A673 (cell line): ENCODE data around the gene TMSB4X. TPM values are rescaled to one million over a fixed set of nuclear protein-coding genes. Genes with fewer than 3 reads are reported as not detected.
"Not testable (repeated sequence)": the region's sequence is repeated elsewhere in the genome, so short reads cannot be mapped to it uniquely, and the experiment has no call there.

Experiments used
- BruUV-seq: library from RNA; stranded (reverse); fragments of 400-500 nt; replicated peaks from 2 replicates; lab custom pipeline; 2021; lab: Mats Ljungman, UMichigan
- CTCF ChIA-PET: fragments of 300-600 bp; sonication (Branson Sonifier 250); formaldehyde crosslinking; loops from one replicate; lab custom pipeline; 2022; ENCODE audit warnings: antibody characterized with exemption; lab: Charles Lee
- POLR2A ChIA-PET: fragments of 300-600 bp; sonication (Branson Sonifier 250); formaldehyde crosslinking; loops from one replicate; lab custom pipeline; 2022; ENCODE audit warnings: antibody characterized with exemption; ENCODE audit not compliant: low non-redundant PET; lab: Charles Lee
- DNase-seq: peaks from one replicate; pipeline ENCODE4 v3.0.0-alpha.2; 2015; ENCODE audit warnings: low spot score
- H3K27ac ChIP-seq: fragments of 200-600 bp; sonication (generic); 2 replicates; pipeline ENCODE4 v1.5.1; 2016; ENCODE audit warnings: mixed run types, low read depth, mild to moderate bottlenecking, mixed read lengths, antibody characterized with exemption, low read length; ENCODE audit not compliant: poor library complexity, severe bottlenecking
- H3K27me3 ChIP-seq: fragments of 200-600 bp; sonication (generic); replicated peaks from 2 replicates; pipeline ENCODE4 v1.6.1; 2017; ENCODE audit warnings: mixed run types, low read depth, mild to moderate bottlenecking, mixed read lengths, antibody characterized with exemption, low read length; ENCODE audit not compliant: insufficient read depth, poor library complexity
- H3K36me3 ChIP-seq: fragments of 200-600 bp; sonication (generic); 2 replicates; pipeline ENCODE4 v1.6.1; 2016; ENCODE audit warnings: mixed run types, mild to moderate bottlenecking, mixed read lengths, antibody characterized with exemption, low read length; ENCODE audit not compliant: insufficient read depth, poor library complexity, severe bottlenecking
- H3K4me1 ChIP-seq: fragments of 200-600 bp; sonication (generic); 2 replicates; pipeline ENCODE4 v1.6.1; 2017; ENCODE audit warnings: mixed run types, mild to moderate bottlenecking, mixed read lengths, antibody characterized with exemption, low read length; ENCODE audit not compliant: insufficient read depth, poor library complexity, severe bottlenecking
- H3K4me3 ChIP-seq: fragments of 200-600 bp; sonication (generic); 2 replicates; pipeline ENCODE4 v1.5.1; 2016; ENCODE audit warnings: low read depth, mixed run types, mild to moderate bottlenecking, mixed read lengths, low read length; ENCODE audit not compliant: poor library complexity, severe bottlenecking
- H3K9me3 ChIP-seq: fragments of 200-600 bp; sonication (generic); 2 replicates; pipeline ENCODE4 v1.6.1; 2016; ENCODE audit warnings: mixed run types, low read depth, mild to moderate bottlenecking, mixed read lengths, antibody characterized with exemption, low read length; ENCODE audit not compliant: poor library complexity, severe bottlenecking
- CTCF ChIP-seq: fragments of 300-800, 200-600 bp; sonication (generic); conservative IDR thresholded peaks from 2 replicates; pipeline ENCODE4 v1.5.1; 2017; ENCODE audit warnings: low read depth, mild to moderate bottlenecking, antibody characterized with exemption, low read length, moderate library complexity, mixed read lengths
- EZH2 ChIP-seq: fragments of 200-600 bp; sonication (generic); IDR thresholded peaks from 2 replicates; pipeline ENCODE4 v1.6.1; 2017; ENCODE audit warnings: borderline replicate concordance, low read depth, mild to moderate bottlenecking, mixed read lengths, antibody characterized with exemption, low read length; ENCODE audit not compliant: poor library complexity, severe bottlenecking
- intact Hi-C: fragments of 100-400 bp; cut with micrococcal nuclease; formaldehyde crosslinking; loops from one replicate; pipeline ENCODE4 v1.10.0; 2022; ENCODE audit not compliant: unreplicated experiment
- total RNA-seq: library from RNA; stranded (reverse); gene quantifications from 2 replicates; pipeline ENCODE4 v1.2.3, GENCODE V29; 2021

Gene TMSB4X
- total RNA-seq, 1 experiment from 2014 or later = 1,093 TPM

GRCh38 chrX:13014111-13015096, 39.5 kb downstream of the TMSB4X start:
- no peak overlapping the region for H3K27ac ChIP-seq
- DNase-seq = no peak
- no TSS peak for BruUV-seq

GRCh38 chrX:13015536-13016236, 40.8 kb downstream of the TMSB4X start:
- Histone ChIP-seq H3K4me3 (no peak overlapping the region), H3K27ac (no peak overlapping the region), H3K9me3 (no peaks in the 10 kb centered on the region), H3K36me3 (no peaks in the 10 kb centered on the region), H3K27me3 (no peaks in the 10 kb centered on the region), H3K4me1 (no peaks in the 10 kb centered on the region)
- POLR2A ChIA-PET = no interaction called here
- no peak for DNase-seq
- TF ChIP-seq EZH2 = no peak
- BruUV-seq = no TSS peak
- CTCF ChIA-PET = no interaction called here
- intact Hi-C loops = no loop called here

More at GRCh38 chrX:13014111-13015096, 39.5 kb downstream of the TMSB4X start:
- Histone ChIP-seq H3K4me1 (no peaks in the 10 kb centered on the region), H3K36me3 (no peaks in the 10 kb centered on the region), H3K9me3 (no peaks in the 10 kb centered on the region), H3K27me3 (no peaks in the 10 kb centered on the region), H3K4me3 (no peak overlapping the region)
- intact Hi-C loops = no loop called here
- TF ChIP-seq CTCF (no peak), EZH2 (no peak)
- POLR2A ChIA-PET = no interaction called here
- CTCF ChIA-PET = no interaction called here

- DNase-seq, H3K4me1 ChIP-seq, H3K4me3 ChIP-seq, BruUV-seq, H3K27me3 ChIP-seq, POLR2A ChIA-PET, H3K9me3 ChIP-seq, H3K36me3 ChIP-seq, CTCF ChIA-PET, H3K27ac ChIP-seq, intact Hi-C loops: not testable (repeated sequence)
Measured at GRCh38 chrX:13016731-13017130, 41.8 kb downstream of the TMSB4X start.

GRCh38 chrX:13022926-13023325, 48.0 kb downstream of the TMSB4X start:
- Histone ChIP-seq H3K27ac (no peak overlapping the region), H3K4me3 (no peak overlapping the region), H3K9me3 (no peaks in the 10 kb centered on the region), H3K4me1 (no peaks in the 10 kb centered on the region), H3K36me3 (no peaks in the 10 kb centered on the region), H3K27me3 (no peaks in the 10 kb centered on the region)
- CTCF ChIA-PET = no interaction called here
- DNase-seq = no peak
- POLR2A ChIA-PET = no interaction called here
- no peak for TF ChIP-seq EZH2
- no peak for TF ChIP-seq CTCF
- intact Hi-C loops = no loop called here
- BruUV-seq = no TSS peak
